ENCODE measurements around the gene GABRA1. TPM values are rescaled to one million over a fixed set of nuclear protein-coding genes. Genes with fewer than 3 reads are reported as not detected.

Gene GABRA1
- total RNA-seq, 4 donors from 2014 or later = not detected

- Histone ChIP-seq H3K27me3 (no peaks in the 10 kb centered on the region), H3K27ac (no peak overlapping the region), H3K4me3 (no peak overlapping the region), H3K36me3 (no peaks in the 10 kb centered on the region), H3K9me3 (no peaks in the 10 kb centered on the region), H3K4me1 (no peaks in the 10 kb centered on the region)
- no peak for DNase-seq
- TF ChIP-seq CTCF (IDR thresholded peaks at IDR 0.05) = no peak
- TF ChIP-seq POLR2A (IDR thresholded peaks at IDR 0.05) = no peak
These were observed 76.3 kb downstream of the GABRA1 start for GRCh38 chr5:161924270-161924669.

- H3K4me1 ChIP-seq = no peaks in the 10 kb centered on the region
- no peaks in the 10 kb centered on the region for H3K27me3 ChIP-seq
- H3K27ac ChIP-seq = no peak overlapping the region
- H3K9me3 ChIP-seq = no peaks in the 10 kb centered on the region
- no peak overlapping the region for H3K4me3 ChIP-seq
- no peak for TF ChIP-seq CTCF (IDR thresholded peaks at IDR 0.05)
- no peak for TF ChIP-seq POLR2A (IDR thresholded peaks at IDR 0.05)
- DNase-seq = no peak
- no peaks in the 10 kb centered on the region for H3K36me3 ChIP-seq
These were observed 78.0 kb downstream of the GABRA1 start for GRCh38 chr5:161925960-161926359.

- no peak overlapping the region for H3K27ac ChIP-seq
- no peak for DNase-seq
- no peaks in the 10 kb centered on the region for H3K36me3 ChIP-seq
- H3K4me3 ChIP-seq = no peak overlapping the region
- no peaks in the 10 kb centered on the region for H3K4me1 ChIP-seq
- no peaks in the 10 kb centered on the region for H3K27me3 ChIP-seq
- H3K9me3 ChIP-seq = no peaks in the 10 kb centered on the region
- TF ChIP-seq POLR2A (IDR thresholded peaks at IDR 0.05) = no peak
- no peak for TF ChIP-seq CTCF (IDR thresholded peaks at IDR 0.05)
These were observed 86.6 kb downstream of the GABRA1 start for GRCh38 chr5:161934486-161934885.

GRCh38 chr5:161944974-161945373 lies 97.1 kb downstream of the GABRA1 start:
- TF ChIP-seq POLR2A (IDR thresholded peaks at IDR 0.05) (no peak), CTCF (IDR thresholded peaks at IDR 0.05) (no peak)
- H3K4me3 ChIP-seq = no peak overlapping the region
- DNase-seq = no peak

GRCh38 chr5:161946911-161947310 lies 99.0 kb downstream of the GABRA1 start:
- TF ChIP-seq POLR2A (IDR thresholded peaks at IDR 0.05) (no peak), CTCF (IDR thresholded peaks at IDR 0.05) (no peak)
- no peaks in the 10 kb centered on the region for H3K36me3 ChIP-seq
- H3K9me3 ChIP-seq = no peaks in the 10 kb centered on the region
- H3K27ac ChIP-seq = no peak overlapping the region
- H3K4me3 ChIP-seq = no peak overlapping the region
- no peaks in the 10 kb centered on the region for H3K27me3 ChIP-seq
- no peak for DNase-seq
- no peaks in the 10 kb centered on the region for H3K4me1 ChIP-seq

More at GRCh38 chr5:161944974-161945373, 97.1 kb downstream of the GABRA1 start:
- Histone ChIP-seq H3K4me1 (no peaks in the 10 kb centered on the region), H3K27ac (no peak overlapping the region), H3K36me3 (no peaks in the 10 kb centered on the region), H3K27me3 (no peaks in the 10 kb centered on the region), H3K9me3 (no peaks in the 10 kb centered on the region)

Other genes starting within 250 kb of the GABRA1 start
- not detected for gene GABRA6, start 162.4 kb upstream of the GABRA1 start, total RNA-seq
- under 1 TPM in 1 of 4 donors, not detected in 3; 0.70 TPM for gene GABRG2, start 219.7 kb downstream of the GABRA1 start, total RNA-seq